ENCODE data around the gene CD1B. TPM values are rescaled to one million over a fixed set of nuclear protein-coding genes. Genes with fewer than 3 reads are reported as not detected.

Gene CD1B
- total and polyA plus RNA-seq, 2 experiments from 2014 or later, result not detected

GRCh38 chr1:158366783-158367182, 35.5 kb upstream of the CD1B start:
- Histone ChIP-seq H3K9me2 (ENCODE audit: insufficient read depth) (peaks cover 15% of the 10 kb centered on the region), H3K36me3 (ENCODE audit: insufficient read depth) (no peaks in the 10 kb centered on the region), H3K4me1 (ENCODE audit: insufficient read depth) (no peaks in the 10 kb centered on the region), H3K4me2 (no peak overlapping the region), H2AFZ (no peak overlapping the region), H3K4me3 (no peak overlapping the region), H3K27me3 (ENCODE audit: insufficient read depth) (no peaks in the 10 kb centered on the region), H4K20me1 (replicated peaks; ENCODE audit: insufficient read depth) (no peaks in the 10 kb centered on the region), H3K79me2 (replicated peaks; ENCODE audit: insufficient read depth) (no peaks in the 10 kb centered on the region), H3K27ac (ENCODE audit: low read depth) (no peak overlapping the region), H3F3A (replicated peaks; ENCODE audit: low read depth) (no peaks in the 10 kb centered on the region)
- no peaks in the 10 kb centered on the region for H3K36me3 Mint-ChIP-seq (ENCODE audit: low read depth)
- H3K4me3 Mint-ChIP-seq, result no peak overlapping the region
- ATAC-seq, result no peak
- peaks cover 2% of the 10 kb centered on the region for H3K27me3 Mint-ChIP-seq (ENCODE audit: insufficient read depth, low read depth, poor library complexity)
- peaks cover 3% of the 10 kb centered on the region; the same call in 1 of the 3 replicates for H3K9me3 Mint-ChIP-seq
- H3K27ac Mint-ChIP-seq, result no peak overlapping the region
- no peaks in the 10 kb centered on the region for H3K4me1 Mint-ChIP-seq
- no peak for DNase-seq (ENCODE audit: low spot score)
- TF ChIP-seq STAT1 (IDR thresholded peaks at IDR 0.05; ENCODE audit: unreplicated experiment), result no peak
- no peak for TF ChIP-seq JUNB (IDR thresholded peaks at IDR 0.05; ENCODE audit: unreplicated experiment)
- TF ChIP-seq ZNF331 (CRISPR knock-in tag; IDR thresholded peaks at IDR 0.05; ENCODE audit: low read depth), result no peak
- no peak for TF ChIP-seq ZNF462 (CRISPR knock-in tag; IDR thresholded peaks at IDR 0.05)
- no peak for TF ChIP-seq ZNF114 (CRISPR knock-in tag; IDR thresholded peaks at IDR 0.05)
- TF ChIP-seq EZH2 (IDR thresholded peaks at IDR 0.05; ENCODE audit: low read depth, unreplicated experiment), result no peak
- TF ChIP-seq CTCF (conservative IDR thresholded peaks at IDR 0.05; ENCODE audit: low read depth in 2 of 2), result no peak
- no peak for TF ChIP-seq NANOG (IDR thresholded peaks at IDR 0.05; ENCODE audit: borderline replicate concordance)
- no peak for TF ChIP-seq CREB1 (CRISPR knock-in tag; IDR thresholded peaks at IDR 0.05; ENCODE audit: low read depth)
- TF ChIP-seq POLR2AphosphoS5 (IDR thresholded peaks at IDR 0.05; ENCODE audit: low read depth), result no peak
- no peak for TF ChIP-seq EZH2phosphoT487 (IDR thresholded peaks at IDR 0.05; ENCODE audit: unreplicated experiment)
- TF ChIP-seq ETS1 (IDR thresholded peaks at IDR 0.05), result no peak
- TF ChIP-seq REST (IDR thresholded peaks at IDR 0.05; ENCODE audit: unreplicated experiment), result no peak

All from GM23338 (cell line).